HG03135 (cell line): Measurements from ENCODE around the gene CSF1.
"Not testable (repeated sequence)": the region's sequence is repeated elsewhere in the genome, so short reads cannot be mapped to it uniquely, and the experiment has no call there.

Experiments
- ATAC-seq: cut with Tn5 transposase; IDR thresholded peaks from one replicate; pipeline ENCODE4 v1.9.1; 2021; ENCODE audit warnings: mild to moderate bottlenecking, moderate library complexity; ENCODE audit not compliant: unreplicated experiment

The CSF1 gene, protein sequence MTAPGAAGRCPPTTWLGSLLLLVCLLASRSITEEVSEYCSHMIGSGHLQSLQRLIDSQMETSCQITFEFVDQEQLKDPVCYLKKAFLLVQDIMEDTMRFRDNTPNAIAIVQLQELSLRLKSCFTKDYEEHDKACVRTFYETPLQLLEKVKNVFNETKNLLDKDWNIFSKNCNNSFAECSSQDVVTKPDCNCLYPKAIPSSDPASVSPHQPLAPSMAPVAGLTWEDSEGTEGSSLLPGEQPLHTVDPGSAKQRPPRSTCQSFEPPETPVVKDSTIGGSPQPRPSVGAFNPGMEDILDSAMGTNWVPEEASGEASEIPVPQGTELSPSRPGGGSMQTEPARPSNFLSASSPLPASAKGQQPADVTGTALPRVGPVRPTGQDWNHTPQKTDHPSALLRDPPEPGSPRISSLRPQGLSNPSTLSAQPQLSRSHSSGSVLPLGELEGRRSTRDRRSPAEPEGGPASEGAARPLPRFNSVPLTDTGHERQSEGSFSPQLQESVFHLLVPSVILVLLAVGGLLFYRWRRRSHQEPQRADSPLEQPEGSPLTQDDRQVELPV

DNA sequence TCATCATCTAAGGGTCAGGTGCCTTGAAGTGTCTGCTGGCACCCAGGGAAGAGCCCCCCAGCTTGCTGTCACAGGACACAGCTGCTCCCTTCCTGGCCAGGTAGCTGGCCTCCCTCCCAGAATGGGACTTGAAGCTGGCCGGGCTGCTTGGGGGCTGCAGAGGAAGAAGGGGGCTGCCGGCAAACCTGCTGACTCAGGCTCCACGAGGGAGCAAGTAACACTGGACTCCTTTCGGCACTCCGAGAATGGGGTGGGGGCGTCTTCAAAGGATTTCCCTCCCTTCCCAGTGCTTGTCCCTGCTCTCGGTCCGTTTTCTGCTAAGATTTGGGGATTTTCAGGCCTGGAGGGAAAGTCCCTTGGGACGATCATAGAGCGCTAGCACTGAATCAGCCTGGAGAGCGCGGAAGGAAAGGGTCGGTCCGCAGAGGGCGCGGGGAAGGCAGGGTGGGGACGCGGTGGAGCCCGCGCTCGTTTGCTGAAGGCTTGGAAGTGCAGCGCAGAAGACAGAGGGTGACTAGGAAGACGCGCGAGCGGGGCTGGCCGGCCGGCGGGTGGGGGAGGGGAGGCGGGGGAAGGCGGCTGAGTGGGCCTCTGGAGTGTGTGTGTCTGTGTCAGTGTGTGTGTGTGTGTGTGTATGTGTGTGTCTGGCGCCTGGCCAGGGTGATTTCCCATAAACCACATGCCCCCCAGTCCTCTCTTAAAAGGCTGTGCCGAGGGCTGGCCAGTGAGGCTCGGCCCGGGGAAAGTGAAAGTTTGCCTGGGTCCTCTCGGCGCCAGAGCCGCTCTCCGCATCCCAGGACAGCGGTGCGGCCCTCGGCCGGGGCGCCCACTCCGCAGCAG lies at the start of gene CSF1:
Gene CSF1 (plus strand): TSS at position 727 of the 840 bp plus-strand sequence. CDS start 175 bp downstream, outside the sequence.
- no peak for ATAC-seq

DNA sequence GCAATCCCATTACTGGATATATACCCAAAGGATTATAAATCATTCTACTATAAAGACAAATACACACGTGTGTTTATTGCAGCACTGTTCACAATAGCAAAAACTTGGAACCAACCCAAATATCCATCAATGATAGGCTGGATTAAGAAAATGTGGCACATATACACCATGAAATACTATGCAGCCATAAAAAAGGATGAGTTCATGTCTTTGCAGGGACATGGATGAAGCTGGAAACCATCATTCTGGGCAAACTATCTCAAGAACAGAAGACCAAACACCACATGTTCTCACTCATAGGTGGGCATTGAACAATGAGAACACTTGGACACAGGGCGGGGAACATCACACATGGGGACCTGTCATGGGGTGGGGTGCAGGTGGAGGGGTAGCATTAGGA lies 49.0 kb upstream of the CSF1 start:
- not testable (repeated sequence) for ATAC-seq

DNA sequence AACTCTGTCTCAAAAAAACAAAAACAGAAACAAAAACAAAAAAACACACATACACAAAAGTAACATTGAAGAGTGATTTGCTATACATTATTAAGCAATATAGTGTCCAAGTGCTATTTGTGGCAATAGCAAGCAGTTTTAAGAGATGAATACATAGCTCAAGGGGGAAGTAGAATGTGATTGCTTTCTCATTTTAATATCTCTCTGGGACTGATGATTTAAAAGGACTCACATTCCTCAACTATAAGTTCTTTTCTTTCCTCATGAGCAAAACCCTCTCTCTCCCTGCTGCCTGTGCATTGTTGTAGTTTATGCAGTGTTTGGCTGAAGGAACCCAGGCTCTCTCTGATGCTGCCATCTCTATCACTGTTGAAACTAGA lies 47.0 kb upstream of the CSF1 start:
- no peak for ATAC-seq

DNA sequence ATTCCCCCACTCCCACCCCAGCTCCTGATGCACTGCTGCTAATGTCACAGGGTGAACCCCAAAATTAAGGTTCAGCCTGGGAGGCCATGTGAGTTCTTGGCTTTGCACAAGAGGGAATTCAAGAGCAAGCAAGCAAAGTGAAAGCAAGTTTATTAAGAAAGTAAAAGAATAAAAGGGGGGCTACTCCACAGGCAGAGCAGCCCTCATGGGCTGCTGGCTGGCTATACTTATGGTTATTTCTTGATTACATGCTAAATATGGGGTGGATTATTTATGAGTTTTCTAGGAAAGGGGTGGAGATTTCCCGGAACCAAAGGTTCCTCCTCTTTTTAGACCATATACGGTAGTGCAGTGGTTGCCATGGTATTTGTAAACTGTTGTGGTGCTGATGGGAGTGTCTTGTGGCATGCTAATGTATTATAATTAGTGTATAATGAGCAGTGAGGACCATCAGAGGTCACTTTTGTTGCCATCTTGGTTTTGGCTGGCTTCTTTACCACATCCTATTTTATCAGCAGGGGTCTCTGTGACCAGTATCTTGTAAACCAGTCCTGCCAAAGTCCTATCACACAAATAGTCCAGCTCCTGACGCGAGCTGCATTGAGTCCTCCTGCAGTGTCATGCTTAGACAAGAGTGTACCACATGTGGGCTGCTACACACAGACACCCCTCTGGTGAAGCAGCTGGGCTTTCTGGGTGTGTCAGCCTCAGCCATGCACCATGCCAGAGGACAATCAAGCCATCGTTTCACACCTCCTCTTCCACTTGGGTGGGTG lies 46.4 kb upstream of the CSF1 start:
- no peak for ATAC-seq

DNA sequence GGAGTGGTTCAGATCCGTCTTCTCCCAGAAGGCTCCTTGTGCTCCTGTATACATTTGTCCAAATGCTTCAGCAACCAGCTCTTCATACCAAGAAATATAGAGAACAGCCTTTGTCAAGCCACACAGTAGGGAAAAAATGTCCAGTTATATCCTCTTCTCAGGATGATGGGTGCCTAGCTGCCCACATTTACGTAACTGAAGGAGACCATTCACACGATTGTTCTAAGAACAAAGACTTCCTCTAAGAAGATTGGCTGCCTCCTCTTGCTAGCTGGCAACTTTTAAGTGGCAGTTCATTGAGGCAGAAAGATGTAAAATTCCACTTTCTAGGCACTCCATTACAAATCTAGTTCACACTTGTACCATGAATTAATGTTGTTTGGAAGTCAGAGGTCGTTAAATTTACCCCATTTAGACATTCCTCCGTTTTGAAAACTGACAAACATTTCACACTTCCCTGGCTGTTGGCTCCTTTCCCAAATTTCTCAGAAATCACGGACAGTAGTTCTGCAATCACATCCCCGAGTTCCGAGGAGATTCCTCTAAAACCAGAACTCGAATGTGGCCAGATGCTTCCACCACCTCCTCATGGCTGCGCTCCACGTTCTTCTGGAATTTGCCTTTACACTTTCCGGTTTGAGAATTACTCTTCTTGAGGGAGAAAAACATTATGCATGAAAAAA lies 45.6 kb upstream of the CSF1 start:
- no peak for ATAC-seq

DNA sequence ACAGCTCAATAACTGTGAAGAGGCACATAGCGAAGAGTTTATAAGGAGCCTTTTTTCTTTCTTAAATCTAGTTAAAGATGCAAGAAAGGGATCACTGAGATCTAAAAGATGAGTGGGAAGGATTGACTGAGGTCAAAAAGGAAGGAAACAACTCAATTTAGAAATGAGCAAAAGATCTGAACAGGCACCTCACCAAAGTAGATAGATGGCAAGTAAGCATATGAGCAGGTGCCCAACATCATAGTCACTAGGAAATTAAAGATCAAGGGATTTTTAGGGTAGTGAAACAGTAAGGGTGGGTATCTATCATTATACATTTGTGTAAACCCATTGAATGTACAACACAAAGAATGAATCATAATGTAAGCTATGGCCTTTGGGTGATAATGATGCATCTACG lies 44.6 kb upstream of the CSF1 start:
- ATAC-seq, result no peak

DNA sequence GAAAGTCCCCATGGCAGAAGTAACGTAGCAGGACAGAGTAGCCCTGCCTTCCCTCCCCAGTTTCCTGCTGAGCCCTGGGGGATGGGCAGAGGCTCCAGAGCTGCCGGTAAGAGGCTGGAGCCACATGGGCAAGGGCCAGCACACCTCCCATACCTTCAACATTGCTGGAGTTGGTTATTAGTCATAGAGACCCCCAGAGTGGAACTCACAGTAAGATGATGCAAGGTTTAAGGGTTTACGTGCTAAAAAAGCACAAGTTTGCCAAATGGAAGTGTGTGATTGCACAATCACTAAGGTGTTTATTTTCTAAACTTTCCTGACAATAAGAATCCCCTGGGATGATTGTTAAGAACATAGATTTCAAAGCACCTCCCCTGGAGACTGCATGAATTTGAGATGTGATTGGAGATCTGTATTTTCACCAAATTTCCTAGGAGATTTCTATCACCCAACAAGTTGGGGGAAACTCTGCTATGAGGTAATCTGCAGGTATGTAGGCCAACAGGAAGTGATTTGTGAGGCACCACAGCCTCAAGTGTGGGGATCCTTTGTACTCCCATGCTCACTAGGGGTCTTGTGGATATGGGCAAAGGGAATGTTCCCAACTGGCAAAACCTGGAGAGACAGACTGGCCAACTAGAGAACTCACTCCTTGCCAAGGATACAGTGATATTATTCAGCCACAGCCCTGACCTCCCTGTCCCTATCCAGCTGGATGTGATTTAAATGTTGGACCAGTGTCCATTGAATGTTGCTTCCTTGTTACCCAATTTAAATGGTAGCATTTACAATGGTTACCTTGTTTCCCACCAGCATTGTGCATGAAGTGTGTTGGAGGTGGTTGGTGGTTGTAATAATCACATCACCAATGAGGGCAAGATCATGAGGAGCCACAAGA lies 37.1 kb upstream of the CSF1 start:
- ATAC-seq, result no peak

DNA sequence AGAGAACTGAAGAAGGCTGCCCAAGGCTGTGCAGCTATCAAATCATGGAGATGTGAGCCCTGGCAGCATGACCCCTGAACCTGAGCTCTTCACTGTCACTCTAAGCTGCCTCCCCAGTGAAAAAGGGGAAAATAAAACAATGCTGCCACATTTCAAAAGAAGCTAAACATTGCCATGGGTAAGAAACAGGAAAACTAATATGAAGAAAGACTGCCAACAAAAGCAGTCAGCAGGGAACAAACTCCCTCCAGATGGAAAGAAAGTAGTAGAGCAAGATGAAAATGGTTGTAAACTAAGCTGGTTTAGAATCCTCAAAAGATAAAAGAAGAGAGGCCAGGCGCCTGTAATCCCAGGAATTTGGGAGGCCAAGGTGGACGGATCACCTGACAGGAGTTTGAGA lies 36.2 kb upstream of the CSF1 start:
- ATAC-seq, result no peak

DNA sequence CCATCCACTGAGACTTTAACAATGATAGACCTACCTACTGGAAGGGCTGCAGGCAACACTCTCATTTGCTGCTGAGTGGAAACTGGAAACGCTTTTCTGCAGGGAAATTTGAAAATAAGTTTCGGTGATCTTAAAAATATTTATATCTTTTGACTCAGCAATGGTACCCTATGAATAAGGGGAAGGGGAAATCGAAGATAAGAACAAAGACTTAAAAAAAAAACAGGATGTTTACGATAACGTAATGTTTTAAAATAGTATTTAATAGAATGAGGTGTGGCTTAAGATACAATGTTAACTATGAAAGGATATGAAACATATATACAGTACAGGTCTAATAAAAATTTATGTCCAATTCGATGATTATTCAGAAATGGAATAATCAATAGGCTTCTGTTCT lies 34.8 kb upstream of the CSF1 start:
- ATAC-seq, result no peak

DNA sequence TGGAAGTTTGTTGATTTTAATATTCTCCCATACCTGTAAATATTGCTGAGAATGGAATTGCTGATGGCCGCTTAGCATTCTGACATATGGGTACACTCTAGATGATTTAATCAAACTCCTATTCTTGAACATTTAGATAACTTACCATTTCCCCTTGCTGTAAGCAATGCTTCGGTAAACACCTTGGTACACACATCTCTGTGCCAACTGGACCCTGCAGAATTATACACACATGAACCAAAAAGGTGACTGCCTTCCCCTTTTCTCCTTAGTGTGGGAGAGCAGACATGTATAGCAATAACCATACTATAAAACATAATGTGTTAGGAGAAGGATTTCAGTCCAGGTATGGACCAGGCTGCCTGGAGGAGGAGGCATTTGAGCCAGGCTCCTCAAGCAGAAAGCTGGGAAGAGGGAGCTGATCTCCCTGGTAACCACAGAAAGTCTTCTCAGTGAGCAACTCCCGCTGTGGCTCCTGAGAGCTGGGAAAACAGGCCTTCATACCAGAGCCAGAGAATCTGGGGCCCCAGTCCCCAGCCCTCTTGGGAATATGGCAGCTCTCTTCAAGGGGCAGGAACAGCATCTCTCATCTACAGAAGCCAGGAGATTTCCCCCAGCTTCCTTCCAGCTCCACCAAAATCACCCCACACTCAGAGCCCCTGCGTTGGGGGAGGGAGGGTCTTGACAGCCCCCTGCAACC lies 33.9 kb upstream of the CSF1 start:
- no peak for ATAC-seq

DNA sequence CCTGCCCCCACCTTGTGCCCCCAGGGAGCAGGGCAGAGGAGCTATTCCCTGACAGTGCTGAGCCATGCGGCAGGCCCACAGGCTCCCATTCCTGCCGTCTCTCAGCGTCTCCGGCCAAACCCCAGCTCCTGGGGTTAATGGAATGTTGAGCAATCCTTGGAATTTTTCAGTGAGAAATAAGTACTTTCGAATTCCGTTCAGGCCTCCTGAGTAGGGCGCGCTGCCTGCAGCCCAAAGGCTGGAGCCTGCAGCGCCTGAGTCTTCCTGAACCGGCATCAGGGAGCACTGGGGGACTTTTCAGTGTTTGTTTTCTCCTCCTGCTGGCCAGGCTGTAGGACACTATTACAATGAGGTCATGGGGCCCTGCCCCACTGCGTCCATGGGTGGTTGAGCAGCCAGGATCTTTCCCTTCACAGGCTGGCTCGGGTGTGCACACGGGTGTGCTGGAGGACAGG lies 33.3 kb upstream of the CSF1 start:
- ATAC-seq, result no peak

DNA sequence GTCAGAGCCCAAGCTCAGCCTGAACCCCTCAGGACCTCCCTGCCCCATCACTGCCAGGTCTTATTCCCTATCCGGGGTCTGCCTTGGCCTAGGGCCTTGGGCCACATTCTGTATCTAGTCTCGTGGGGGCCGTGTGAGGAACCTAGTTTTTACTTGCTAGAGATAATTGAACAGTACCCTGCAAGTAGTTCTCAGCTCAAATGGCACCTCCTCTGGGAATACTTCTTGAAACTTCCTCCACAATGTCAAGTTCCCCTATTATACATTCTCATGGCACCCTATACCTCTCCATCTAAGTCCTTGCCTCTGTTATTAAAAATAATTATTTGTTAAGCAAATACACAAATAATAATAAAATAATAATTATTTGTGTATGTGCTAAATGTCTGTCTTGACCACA lies 32.9 kb upstream of the CSF1 start:
- ATAC-seq, result no peak

DNA sequence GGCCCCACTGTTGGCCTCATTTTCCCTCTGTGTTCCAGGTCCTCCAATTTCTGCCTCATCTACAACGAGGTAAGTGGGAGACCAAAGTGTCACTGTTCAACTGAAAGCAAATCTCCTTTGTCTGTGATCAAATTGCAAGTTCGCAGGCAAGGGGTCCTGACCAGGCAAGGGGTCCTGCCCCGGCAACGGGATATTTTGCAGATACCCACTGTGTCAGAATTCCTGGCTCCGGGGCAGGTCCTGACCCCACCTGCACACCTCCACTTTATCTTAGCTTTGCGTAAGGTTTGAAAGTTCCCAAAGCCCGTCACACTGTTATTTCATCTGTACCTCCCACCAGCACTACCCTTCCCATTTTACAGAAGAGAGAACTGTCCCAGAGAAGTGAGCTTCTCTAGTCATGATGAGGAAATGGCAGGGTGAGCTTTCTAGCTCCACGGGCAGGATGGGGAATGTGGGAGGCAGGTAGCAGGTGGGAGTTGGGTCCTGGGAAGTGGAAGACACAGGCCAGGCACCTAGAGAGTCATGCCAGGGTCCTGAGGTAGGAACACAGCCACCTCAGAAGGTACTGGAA lies 32.0 kb upstream of the CSF1 start:
- no peak for ATAC-seq

DNA sequence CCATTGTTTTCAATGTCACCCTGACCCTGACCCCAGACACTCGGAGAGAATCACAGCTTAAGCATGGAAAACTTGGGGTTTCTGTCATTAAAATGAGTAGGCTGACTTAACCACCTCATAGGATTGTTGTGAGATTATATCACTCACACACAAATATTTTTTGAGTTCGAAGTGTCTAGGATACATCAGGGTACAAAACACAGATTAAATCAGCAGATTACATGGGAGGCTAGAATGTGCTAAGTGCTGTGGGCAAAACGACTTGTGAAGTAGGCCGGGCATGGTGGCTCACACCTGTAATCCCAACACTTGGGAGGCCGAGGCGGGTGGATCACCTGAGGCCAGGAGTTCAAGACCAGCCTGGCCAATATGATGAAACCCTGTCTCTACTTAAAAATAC lies 31.3 kb upstream of the CSF1 start:
- not testable (repeated sequence) for ATAC-seq

DNA sequence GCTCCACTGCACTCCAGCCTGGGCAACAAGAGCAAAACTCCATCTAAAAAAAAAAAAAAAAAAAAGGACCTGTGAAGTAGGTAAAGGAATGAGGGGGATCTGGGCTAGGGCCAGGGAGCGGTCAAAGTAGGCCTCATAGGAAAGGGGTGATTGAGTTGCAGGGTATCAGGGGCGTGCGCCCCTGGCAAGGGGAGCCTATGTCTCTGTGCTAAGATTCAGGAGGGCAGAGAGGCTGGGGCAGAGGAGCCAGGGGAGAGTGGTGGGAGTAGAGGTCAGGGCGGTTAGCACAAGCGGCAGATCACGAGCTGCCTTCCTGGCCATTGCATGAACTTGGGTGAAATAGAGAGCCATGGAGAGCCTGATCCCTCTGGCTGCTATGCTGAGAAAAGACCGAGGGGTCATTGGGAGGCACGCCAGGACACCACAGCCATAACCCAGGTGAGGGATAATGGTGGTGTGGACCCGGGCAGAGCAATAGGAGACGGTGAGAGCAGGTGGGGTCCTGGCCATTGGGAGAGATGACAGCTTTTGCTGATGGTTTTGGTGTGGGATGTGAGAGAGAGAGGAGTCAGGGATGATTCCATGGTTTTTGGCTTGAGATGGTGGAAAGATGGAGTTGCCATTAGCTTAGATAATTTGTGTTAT lies 30.6 kb upstream of the CSF1 start:
- ATAC-seq, result no peak

DNA sequence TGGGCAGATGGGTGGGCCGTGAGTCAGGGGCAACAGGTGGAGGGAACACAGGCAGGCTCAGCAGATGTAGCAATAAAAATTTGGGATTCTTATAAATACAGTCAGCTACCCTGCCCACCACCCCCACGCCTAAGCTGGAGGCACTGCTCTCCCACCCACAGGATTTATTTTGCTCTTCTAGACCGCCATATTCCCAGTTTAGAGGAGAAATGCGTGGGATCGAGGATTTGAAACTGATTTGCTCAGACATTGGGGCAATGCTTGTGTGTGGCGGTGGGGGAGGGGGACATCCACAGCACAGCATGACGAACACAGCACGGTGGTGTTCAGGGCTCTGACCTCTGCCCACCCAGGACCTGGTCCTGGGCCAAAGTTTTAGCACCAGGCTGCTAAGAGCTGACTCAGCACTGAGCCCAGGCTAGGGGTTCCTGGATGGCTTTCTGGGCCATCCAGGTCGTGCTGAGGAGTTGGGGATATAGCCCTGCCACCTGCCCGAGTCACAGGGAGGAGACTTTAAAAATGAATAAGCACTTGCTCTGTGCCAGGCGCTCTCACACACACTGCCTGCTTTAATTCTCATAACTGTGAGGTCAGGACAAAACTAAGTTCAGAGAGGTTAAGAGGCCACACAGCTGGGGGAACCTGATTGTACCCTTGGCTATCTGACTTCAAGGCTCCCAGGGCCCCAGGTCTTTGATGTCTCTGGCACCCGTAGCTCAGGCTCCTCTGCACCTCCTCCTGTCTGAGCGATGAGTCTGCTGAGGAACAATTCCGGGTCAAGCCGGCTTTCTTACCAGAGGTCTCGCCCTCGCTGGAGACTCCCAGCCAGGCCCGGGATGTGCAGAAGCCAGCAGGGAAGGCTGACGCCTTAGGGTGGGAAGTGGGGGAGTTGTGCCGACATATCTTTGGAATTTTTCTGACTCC lies 29.4 kb upstream of the CSF1 start:
- ATAC-seq, result no peak

DNA sequence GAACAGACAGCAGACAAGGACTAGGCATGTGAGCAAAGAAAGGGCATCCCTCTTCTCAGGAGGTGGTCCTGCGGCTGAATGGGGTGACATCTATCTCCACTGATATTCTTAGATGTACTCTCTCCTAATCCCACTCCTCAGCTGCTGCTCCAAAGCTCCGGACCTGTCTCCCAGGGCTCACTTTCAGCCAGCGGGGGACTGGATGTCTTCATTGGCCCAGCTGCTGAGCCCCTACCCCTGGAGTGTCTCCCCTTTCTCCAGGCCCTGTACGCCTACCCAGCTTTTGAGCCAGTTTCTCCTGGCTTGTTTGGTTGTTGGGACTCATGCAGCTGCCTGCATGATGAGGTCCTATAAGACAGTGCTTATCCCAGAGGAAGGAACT lies 28.8 kb upstream of the CSF1 start:
- no peak for ATAC-seq
